ENCODE results near the gene RFT1. TPM values are rescaled to one million over a fixed set of nuclear protein-coding genes. Genes with fewer than 3 reads are reported as not detected.

Gene RFT1
- total RNA-seq, 1 experiment from 2014 or later, result 33.6 TPM

DNA sequence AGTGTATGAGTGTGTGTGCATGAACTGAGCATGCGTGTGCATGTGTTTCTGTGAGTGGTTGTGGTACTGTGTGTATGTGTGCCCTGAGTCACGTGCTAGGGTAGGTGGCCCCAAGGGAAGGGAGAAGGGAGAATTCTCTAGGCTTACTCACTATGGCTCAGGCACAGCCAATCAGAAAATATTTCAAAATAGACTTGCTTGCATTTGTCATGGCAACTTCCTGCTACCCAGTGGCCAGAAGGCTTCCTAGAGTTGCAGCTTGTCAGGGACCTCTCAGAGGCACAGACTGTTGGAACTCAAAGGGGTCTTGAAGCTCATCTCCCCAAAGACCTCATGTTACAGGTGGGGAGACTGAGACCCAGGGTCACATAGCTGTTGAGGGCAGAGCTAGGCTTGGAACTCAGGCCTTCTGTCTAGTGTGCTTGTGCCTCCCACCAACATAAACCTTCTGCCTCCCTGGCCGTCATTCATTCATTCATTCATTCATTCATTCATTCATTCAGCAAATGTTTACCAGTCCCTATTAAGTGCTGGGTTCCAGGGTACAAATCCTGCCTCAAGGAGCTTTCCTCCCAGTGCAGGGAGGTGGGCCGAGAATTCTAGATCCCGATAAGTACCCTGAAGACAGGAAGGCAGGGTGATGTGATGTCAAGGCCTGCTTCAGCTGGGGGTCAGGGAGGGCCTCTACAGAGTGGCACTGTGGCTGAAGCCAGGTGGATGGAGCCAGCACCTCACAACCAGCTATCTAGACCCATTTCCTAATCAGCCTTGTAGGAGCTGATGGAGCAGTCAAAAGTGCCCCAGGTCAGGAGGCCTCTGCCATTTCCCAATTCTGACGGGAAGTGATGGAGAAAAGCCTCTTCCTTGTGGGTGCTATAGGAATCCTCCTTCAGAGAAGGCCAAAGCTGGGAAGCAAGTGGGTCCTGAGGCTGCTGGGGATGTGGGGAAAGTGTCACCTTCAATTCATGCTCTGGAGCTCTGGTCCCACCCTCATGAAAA lies 10.9 kb upstream of the RFT1 start:
- intact Hi-C loops (cut with micrococcal nuclease), result no loop called here
- Histone ChIP-seq H3K4me1 (ENCODE audit: control insufficient read depth in 1 of 2, insufficient read depth in 2 of 2, low read length in 2 of 2) (peaks cover 0 to 4% of the 10 kb centered on the region in 2 experiments; a peak in 2 of 4 replicates), H3K36me3 (ENCODE audit: control insufficient read depth in 1 of 2, insufficient read depth in 2 of 2, low read length in 2 of 2) (no peaks in the 10 kb centered on the region), H3K27me3 (ENCODE audit: insufficient read depth, low read length) (no peaks in the 10 kb centered on the region), H3K27ac (ENCODE audit: low read depth, low read length) (no peak overlapping the region), H2AFZ (ENCODE audit: low read depth, low read length, poor library complexity, severe bottlenecking) (no peak overlapping the region), H3K79me2 (ENCODE audit: insufficient read depth, low read length) (no peaks in the 10 kb centered on the region), H3K9me2 (ENCODE audit: insufficient read depth) (no peaks in the 10 kb centered on the region), H3K9me3 (ENCODE audit: control insufficient read depth in 1 of 2, insufficient read depth in 1 of 2, low read depth in 1 of 2, low read length in 2 of 2) (no peaks in the 10 kb centered on the region), H3K4me2 (ENCODE audit: low read length) (no peak overlapping the region), H3K9ac (ENCODE audit: low read length) (no peak overlapping the region), H4K20me1 (ENCODE audit: insufficient read depth) (no peaks in the 10 kb centered on the region), H3K4me3 (replicated peaks in 1 of 2; ENCODE audit: low read depth in 1 of 2, low read length in 2 of 2) (no peak overlapping the region)
- no peak for TF ChIP-seq JUND (IDR thresholded peaks at IDR 0.05)
- ChIA-PET CTCF (interaction anchor here (0.8 kb wide), 1 partner anchor 9 kb away, joined by 4 read pairs; no protein-coding TSS in a partner anchor), RAD21 (ENCODE audit: low non-redundant PET in 1 of 2, low total read pairs in 2 of 2, uncharacterized antibody in 2 of 2, unreplicated experiment in 2 of 2) (no interaction called here), POLR2A (interaction anchor here (1.1 to 1.8 kb wide), 2 partner anchors 9 to 19 kb away, joined by 3 to 5 read pairs; partner anchors contain the start of gene PRKCD)
- BruUV-seq (replicated peaks), result no TSS peak
- ATAC-seq (peak; percentile 41; the same call in 1 of the 2 replicates), DNase-seq (ENCODE audit: low read depth, low spot score) (no peak)

DNA sequence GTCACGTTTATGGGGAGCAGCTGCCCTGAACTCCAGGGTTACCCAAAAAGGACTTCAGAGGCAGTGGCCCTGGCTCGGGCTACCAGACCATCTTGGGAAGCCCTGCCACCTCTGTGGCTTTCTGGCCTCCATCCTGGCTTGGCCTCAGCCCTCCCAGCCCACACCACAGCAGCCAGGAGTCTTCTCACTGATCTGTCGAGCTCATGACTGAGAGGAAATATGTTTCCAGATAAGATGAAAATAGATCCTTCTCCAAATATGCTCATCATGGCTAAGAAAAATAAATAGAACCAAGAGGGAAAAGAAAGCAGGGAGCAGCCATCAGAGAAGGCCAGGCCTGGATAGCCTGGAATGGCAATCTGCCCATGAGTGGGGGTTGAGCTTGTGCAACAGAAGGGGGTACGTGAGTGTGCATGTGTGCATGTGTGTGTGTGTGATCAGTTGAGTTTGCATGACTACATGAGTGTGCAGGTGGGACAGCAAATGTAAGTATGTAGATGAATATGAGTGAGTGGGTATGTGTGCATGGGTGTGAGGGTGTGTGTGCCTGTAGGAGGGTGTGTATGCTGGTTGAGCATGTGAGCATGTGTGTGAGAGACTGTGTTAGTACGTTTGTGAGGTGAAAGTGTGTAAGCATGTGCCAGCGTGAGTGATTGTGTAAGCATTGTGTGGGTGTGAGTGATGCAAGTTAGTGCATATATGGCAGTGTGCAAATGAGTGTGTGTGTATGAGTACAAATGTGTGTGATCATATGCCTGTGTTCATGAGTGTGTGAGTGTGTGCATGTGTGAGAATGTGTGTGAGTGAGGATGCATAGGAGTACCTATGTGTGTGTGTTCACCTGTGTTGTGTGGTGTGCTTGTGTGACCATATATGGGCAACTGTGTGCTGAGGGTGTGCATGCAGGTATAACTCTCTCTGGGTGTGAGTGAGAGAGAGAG lies 9.9 kb upstream of the RFT1 start:
- DNase-seq (ENCODE audit: low read depth, low spot score), result no peak
- Histone ChIP-seq H3K9ac (ENCODE audit: low read length) (no peak overlapping the region), H3K9me2 (ENCODE audit: insufficient read depth) (no peaks in the 10 kb centered on the region), H3K36me3 (ENCODE audit: control insufficient read depth in 1 of 2, insufficient read depth in 2 of 2, low read length in 2 of 2) (no peaks in the 10 kb centered on the region), H4K20me1 (ENCODE audit: insufficient read depth) (no peaks in the 10 kb centered on the region), H3K4me3 (replicated peaks in 1 of 2; ENCODE audit: low read depth in 1 of 2, low read length in 2 of 2) (no peak overlapping the region), H3K79me2 (ENCODE audit: insufficient read depth, low read length) (no peaks in the 10 kb centered on the region), H3K27me3 (ENCODE audit: insufficient read depth, low read length) (no peaks in the 10 kb centered on the region), H3K4me1 (ENCODE audit: control insufficient read depth in 1 of 2, insufficient read depth in 2 of 2, low read length in 2 of 2) (peaks cover 0 to 4% of the 10 kb centered on the region in 2 experiments; a peak in 2 of 4 replicates), H2AFZ (ENCODE audit: low read depth, low read length, poor library complexity, severe bottlenecking) (no peak overlapping the region), H3K9me3 (ENCODE audit: control insufficient read depth in 1 of 2, insufficient read depth in 1 of 2, low read depth in 1 of 2, low read length in 2 of 2) (no peaks in the 10 kb centered on the region), H3K27ac (ENCODE audit: low read depth, low read length) (no peak overlapping the region), H3K4me2 (ENCODE audit: low read length) (no peak overlapping the region)
- TF ChIP-seq CBX3 (IDR thresholded peaks at IDR 0.05; ENCODE audit: low read depth) (no peak), SRF (IDR thresholded peaks at IDR 0.05; ENCODE audit: low read depth) (peak; percentile 59; the same call in 1 of the 2 replicates), EGR1 (IDR thresholded peaks at IDR 0.05; ENCODE audit: low read depth) (no peak)
- CTCF ChIA-PET, result no interaction called here
- 0 out of 2 replicates have a peak, but pooled peaks have one; percentile 32 for ATAC-seq
- intact Hi-C loops (cut with micrococcal nuclease), result no loop called here
- RAD21 ChIA-PET (ENCODE audit: low non-redundant PET in 1 of 2, low total read pairs in 2 of 2, uncharacterized antibody in 2 of 2, unreplicated experiment in 2 of 2), result no interaction called here
- no TSS peak for BruUV-seq (replicated peaks)
- POLR2A ChIA-PET, result no interaction called here
